K562 (cell line): ENCODE results near the gene RGS3.

Experiments used
- HCFC1 ChIP-seq: IDR thresholded peaks from 2 replicates; pipeline ENCODE4 v1.6.1; 2012; ENCODE audit warnings: low read depth, low read length, improper control_type of control experiment
- MAFF ChIP-seq: IDR thresholded peaks from 2 replicates; pipeline ENCODE4 v1.6.1; 2012; ENCODE audit warnings: low read length, improper control_type of control experiment
- PML ChIP-seq: IDR thresholded peaks from 2 replicates; pipeline ENCODE4 v1.6.1; 2012; ENCODE audit warnings: low read length, inconsistent platforms
- POLR3A ChIP-seq: IDR thresholded peaks from 2 replicates; pipeline ENCODE4 v1.6.1; 2011; ENCODE audit warnings: borderline replicate concordance, mild to moderate bottlenecking, moderate library complexity; ENCODE audit not compliant: insufficient read length, insufficient read depth; ENCODE audit errors: extremely low read depth
- ZBTB17 ChIP-seq: fragments of 450-650 bp; formaldehyde crosslinking; IDR thresholded peaks from 2 replicates; pipeline ENCODE4 v1.4.0; 2020; ENCODE audit warnings: mild to moderate bottlenecking
- ZNF354B ChIP-seq: fragments of 250-450 bp; sonication (Bioruptor Pico); IDR thresholded peaks from 2 replicates; pipeline ENCODE4 v1.4.0; 2020
- ZNF518B ChIP-seq: fragments of 250-450 bp; sonication (Bioruptor Pico); IDR thresholded peaks from 2 replicates; pipeline ENCODE4 v1.5.0; 2021; ENCODE audit warnings: mild to moderate bottlenecking, moderate library complexity
- ZNF696 ChIP-seq: fragments of 250-450 bp; sonication (Bioruptor Pico); conservative IDR thresholded peaks from 2 replicates; pipeline ENCODE4 v1.4.0; 2020; ENCODE audit warnings: mild to moderate bottlenecking, moderate library complexity
- TF ChIP-seq, protein P1 (sequence below), 2 experiments: fragments of 450-650 bp; IDR thresholded peaks; 2 replicates each; pipeline ENCODE4 v1.6.1; 2016
- TF ChIP-seq, protein P2 (sequence below): fragments of 250-450 bp; sonication (Bioruptor Pico); IDR thresholded peaks from 2 replicates; pipeline ENCODE4 v1.8.0; 2022; ENCODE audit warnings: moderate library complexity, mild to moderate bottlenecking, inconsistent platforms
- TF ChIP-seq, protein P3 (sequence below), 2 experiments: fragments of 250-450 bp in 1 of 2; fragments of 450-650 bp in 1 of 2; sonication (Bioruptor Pico) in 1 of 2; IDR thresholded peaks; 2 replicates each; pipeline versions ENCODE4 v1.6.1 to v1.8.0; 2016 to 2021; ENCODE audit warnings: mild to moderate bottlenecking in 2 of 2, moderate library complexity in 2 of 2, missing compliant biosample characterization in 1 of 2, missing genetic modification characterization in 1 of 2
- TF ChIP-seq, protein P4 (sequence below), 3 experiments: IDR thresholded peaks in 2 of 3; conservative IDR thresholded peaks in 1 of 3; 2 replicates each; pipeline ENCODE4 v1.5.1; 2011 to 2012; ENCODE audit warnings: low read length in 3 of 3, mild to moderate bottlenecking in 3 of 3, control low read depth in 2 of 3, improper control_type of control experiment in 1 of 3, inconsistent platforms in 1 of 3, low read depth in 1 of 3, mixed read lengths in 1 of 3, moderate library complexity in 1 of 3; ENCODE audit not compliant: insufficient read depth in 2 of 3

DNA sequence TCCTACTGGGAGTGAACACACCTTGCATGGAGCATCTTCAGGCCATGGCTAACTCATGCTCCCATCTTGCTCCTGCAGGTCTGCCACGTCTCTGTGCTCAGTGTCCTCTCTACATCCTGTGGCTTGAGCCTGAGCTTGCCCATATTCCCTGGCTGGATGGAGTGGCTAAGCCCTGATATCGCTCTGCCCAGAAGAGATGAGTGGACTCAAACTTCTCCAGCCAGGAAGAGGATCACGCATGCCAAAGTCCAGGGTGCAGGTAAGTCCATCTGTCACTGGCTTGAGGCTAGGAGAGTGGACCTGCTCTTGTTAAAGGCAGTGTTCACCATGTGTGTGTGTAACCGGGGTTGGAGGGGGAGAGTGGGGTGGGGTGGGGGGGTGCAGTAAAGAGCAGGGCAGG lies 1.6 kb upstream of the RGS3 start:
- no peak for TF ChIP-seq ZNF354B (CRISPR knock-in tag)
- no peak for TF ChIP-seq MAFF
- TF ChIP-seq ZBTB17 (CRISPR knock-in tag): no peak
- no peak for TF ChIP-seq PML
- TF ChIP-seq ZNF518B (CRISPR knock-in tag): no peak
- TF ChIP-seq, protein P1, sequence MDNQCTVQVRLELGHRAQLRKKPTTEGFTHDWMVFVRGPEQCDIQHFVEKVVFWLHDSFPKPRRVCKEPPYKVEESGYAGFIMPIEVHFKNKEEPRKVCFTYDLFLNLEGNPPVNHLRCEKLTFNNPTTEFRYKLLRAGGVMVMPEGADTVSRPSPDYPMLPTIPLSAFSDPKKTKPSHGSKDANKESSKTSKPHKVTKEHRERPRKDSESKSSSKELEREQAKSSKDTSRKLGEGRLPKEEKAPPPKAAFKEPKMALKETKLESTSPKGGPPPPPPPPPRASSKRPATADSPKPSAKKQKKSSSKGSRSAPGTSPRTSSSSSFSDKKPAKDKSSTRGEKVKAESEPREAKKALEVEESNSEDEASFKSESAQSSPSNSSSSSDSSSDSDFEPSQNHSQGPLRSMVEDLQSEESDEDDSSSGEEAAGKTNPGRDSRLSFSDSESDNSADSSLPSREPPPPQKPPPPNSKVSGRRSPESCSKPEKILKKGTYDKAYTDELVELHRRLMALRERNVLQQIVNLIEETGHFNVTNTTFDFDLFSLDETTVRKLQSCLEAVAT (IDR thresholded peaks at IDR 0.05): no peak
- TF ChIP-seq ZNF696 (CRISPR knock-in tag): no peak
- TF ChIP-seq, protein P2, sequence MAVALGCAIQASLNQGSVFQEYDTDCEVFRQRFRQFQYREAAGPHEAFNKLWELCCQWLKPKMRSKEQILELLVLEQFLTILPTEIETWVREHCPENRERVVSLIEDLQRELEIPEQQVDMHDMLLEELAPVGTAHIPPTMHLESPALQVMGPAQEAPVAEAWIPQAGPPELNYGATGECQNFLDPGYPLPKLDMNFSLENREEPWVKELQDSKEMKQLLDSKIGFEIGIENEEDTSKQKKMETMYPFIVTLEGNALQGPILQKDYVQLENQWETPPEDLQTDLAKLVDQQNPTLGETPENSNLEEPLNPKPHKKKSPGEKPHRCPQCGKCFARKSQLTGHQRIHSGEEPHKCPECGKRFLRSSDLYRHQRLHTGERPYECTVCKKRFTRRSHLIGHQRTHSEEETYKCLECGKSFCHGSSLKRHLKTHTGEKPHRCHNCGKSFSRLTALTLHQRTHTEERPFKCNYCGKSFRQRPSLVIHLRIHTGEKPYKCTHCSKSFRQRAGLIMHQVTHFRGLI (CRISPR knock-in tag): no peak
- TF ChIP-seq, protein P3, sequence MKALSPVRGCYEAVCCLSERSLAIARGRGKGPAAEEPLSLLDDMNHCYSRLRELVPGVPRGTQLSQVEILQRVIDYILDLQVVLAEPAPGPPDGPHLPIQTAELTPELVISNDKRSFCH (CRISPR knock-in tag; IDR thresholded peaks at IDR 0.05): no peak
- TF ChIP-seq, protein P3 (tag; IDR thresholded peaks at IDR 0.05): no peak
- TF ChIP-seq, protein P4, sequence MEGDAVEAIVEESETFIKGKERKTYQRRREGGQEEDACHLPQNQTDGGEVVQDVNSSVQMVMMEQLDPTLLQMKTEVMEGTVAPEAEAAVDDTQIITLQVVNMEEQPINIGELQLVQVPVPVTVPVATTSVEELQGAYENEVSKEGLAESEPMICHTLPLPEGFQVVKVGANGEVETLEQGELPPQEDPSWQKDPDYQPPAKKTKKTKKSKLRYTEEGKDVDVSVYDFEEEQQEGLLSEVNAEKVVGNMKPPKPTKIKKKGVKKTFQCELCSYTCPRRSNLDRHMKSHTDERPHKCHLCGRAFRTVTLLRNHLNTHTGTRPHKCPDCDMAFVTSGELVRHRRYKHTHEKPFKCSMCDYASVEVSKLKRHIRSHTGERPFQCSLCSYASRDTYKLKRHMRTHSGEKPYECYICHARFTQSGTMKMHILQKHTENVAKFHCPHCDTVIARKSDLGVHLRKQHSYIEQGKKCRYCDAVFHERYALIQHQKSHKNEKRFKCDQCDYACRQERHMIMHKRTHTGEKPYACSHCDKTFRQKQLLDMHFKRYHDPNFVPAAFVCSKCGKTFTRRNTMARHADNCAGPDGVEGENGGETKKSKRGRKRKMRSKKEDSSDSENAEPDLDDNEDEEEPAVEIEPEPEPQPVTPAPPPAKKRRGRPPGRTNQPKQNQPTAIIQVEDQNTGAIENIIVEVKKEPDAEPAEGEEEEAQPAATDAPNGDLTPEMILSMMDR (IDR thresholded peaks at IDR 0.05 in 2 of 3, conservative IDR thresholded peaks at IDR 0.05 in 1 of 3; ENCODE audit: insufficient read depth in 2 of 3, low read depth in 1 of 3, low read length in 3 of 3): no peak
- TF ChIP-seq POLR3A: no peak
- no peak for TF ChIP-seq HCFC1
